Mucosa of rectum (tissue), 2 donors: ENCODE results near the gene ADCY3.

Source experiments
- H3K27ac ChIP-seq, 2 donors: one replicate each; pipeline ENCODE4 v1.7.0; 2013; ENCODE audit warnings: inconsistent platforms in 2 of 2, low read depth in 2 of 2, low read length in 2 of 2
- H3K27me3 ChIP-seq, 2 donors: one replicate each; pipeline ENCODE4 v1.7.0; 2013; ENCODE audit warnings: low read length in 2 of 2; ENCODE audit not compliant: control insufficient read depth in 2 of 2, insufficient read depth in 2 of 2
- H3K36me3 ChIP-seq, 2 donors: one replicate each; pipeline ENCODE4 v1.7.0; 2013; ENCODE audit warnings: low read length in 2 of 2; ENCODE audit not compliant: control insufficient read depth in 2 of 2, insufficient read depth in 2 of 2
- H3K4me1 ChIP-seq, 2 donors: one replicate each; pipeline ENCODE4 v1.7.0; 2013; ENCODE audit warnings: low read length in 2 of 2, mild to moderate bottlenecking in 1 of 2; ENCODE audit not compliant: control insufficient read depth in 2 of 2, insufficient read depth in 2 of 2
- H3K4me3 ChIP-seq, 2 donors: one replicate each; pipeline ENCODE4 v1.7.0; 2013; ENCODE audit warnings: low read length in 2 of 2
- H3K9ac ChIP-seq, 2 donors: one replicate each; pipeline ENCODE4 v1.7.0; 2013; ENCODE audit warnings: low read length in 2 of 2, low read depth in 1 of 2, mild to moderate bottlenecking in 1 of 2
- H3K9me3 ChIP-seq, 2 donors: one replicate each; pipeline ENCODE4 v1.7.0; 2013; ENCODE audit warnings: low read length in 2 of 2; ENCODE audit not compliant: control insufficient read depth in 2 of 2
- donor health status: healthy.
- donor health status: Normal muscosa, but diverticular disease.

The ADCY3 gene

DNA sequence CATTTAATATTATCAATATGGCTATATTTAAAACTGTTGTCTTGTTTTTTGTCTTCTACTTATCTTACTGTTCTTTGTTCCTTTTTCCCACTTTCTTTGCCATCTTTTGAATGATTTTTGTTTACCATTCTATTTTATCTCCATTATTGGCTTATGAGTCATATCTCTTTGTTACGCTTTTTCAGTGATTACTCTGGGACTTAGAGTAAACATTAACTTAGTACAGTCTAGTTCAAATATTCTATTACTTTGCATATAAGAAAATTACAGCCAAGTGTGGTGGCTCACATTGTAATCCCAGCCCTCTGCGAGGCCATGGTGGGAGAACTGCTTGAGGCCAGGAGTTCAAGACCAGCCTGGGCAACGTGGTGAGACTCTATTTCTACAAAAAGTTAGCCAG lies 26.1 kb downstream of the ADCY3 start:
- Histone ChIP-seq H3K9me3 (no peaks in the 10 kb centered on the region), H3K9ac (no peak overlapping the region), H3K4me1 (no peaks in the 10 kb centered on the region), H3K36me3 (peaks cover 0 to 7% of the 10 kb centered on the region in 2 donors), H3K27ac (no peak overlapping the region), H3K27me3 (no peaks in the 10 kb centered on the region), H3K4me3 (no peak overlapping the region)

DNA sequence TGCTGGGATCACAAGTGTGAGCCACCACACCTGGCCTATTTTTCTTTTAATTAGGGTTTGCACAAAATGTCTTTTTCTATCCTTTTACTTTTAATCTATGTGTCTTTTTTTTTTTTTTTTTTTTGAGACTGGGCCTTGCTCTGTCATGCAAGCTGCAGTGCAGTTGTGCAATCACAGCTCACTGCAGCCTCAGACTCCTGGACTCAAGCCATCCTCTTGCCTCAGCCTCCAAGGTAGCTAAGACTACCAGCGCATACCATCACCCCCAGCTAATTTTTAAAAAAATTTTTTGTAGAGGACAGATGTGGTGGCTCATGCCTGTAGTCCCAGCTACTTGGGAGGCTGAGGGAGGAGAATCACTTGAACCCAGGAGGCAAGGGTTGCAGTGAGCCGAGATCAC lies 27.1 kb downstream of the ADCY3 start:
- H3K27me3 ChIP-seq, result no peaks in the 10 kb centered on the region
- no peaks in the 10 kb centered on the region for H3K4me1 ChIP-seq
- peaks cover 0 to 8% of the 10 kb centered on the region in 2 donors for H3K36me3 ChIP-seq
- H3K27ac ChIP-seq, result no peak overlapping the region
- H3K9ac ChIP-seq, result no peak overlapping the region
- H3K4me3 ChIP-seq, result no peak overlapping the region
- no peaks in the 10 kb centered on the region for H3K9me3 ChIP-seq

DNA sequence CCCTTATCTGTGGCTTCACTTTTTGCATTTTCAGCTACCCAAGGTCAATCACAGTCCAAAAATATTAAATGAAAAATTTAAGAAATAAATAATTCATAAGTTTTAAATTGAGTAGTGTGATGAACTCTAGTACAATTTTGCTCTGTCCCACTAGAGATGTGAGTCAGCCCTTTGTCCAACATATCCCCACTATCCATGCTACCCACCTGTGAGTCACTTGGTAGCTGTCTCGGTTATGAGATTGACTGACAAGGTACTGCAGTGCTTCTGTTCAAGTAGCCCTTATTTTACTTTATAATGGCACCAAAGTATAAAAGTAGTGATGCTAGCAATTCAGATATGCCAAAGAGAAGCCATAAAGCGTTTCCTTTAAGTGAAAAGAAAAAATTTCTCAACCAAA lies 28.8 kb downstream of the ADCY3 start:
- Histone ChIP-seq H3K27me3 (no peaks in the 10 kb centered on the region), H3K9me3 (no peaks in the 10 kb centered on the region), H3K27ac (no peak overlapping the region), H3K4me3 (no peak overlapping the region), H3K9ac (no peak overlapping the region), H3K36me3 (peaks cover 0 to 4% of the 10 kb centered on the region in 2 donors), H3K4me1 (no peaks in the 10 kb centered on the region)

DNA sequence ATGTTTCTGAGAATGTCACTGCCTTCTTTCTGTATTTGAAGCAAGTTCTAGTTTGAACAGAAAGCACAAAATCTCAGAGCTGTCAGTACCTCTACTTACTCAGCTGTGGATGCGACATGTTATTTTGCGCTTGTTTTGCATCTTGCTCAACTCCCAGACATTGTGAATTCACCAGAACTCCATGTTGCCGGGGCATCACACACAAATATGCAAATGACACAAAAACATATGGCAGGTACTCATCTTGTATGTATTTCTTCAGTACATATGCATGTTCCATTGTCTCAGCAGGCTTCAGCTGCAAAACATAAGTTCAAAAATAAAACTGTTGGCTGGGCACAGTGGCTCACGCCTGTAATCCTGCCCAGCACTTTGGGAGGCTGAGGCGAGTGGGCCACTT lies 30.8 kb downstream of the ADCY3 start:
- H3K4me3 ChIP-seq, result no peak overlapping the region
- H3K9ac ChIP-seq, result no peak overlapping the region
- no peaks in the 10 kb centered on the region for H3K9me3 ChIP-seq
- no peaks in the 10 kb centered on the region for H3K27me3 ChIP-seq
- H3K4me1 ChIP-seq, result no peaks in the 10 kb centered on the region
- peaks cover 0 to 4% of the 10 kb centered on the region in 2 donors for H3K36me3 ChIP-seq
- H3K27ac ChIP-seq, result no peak overlapping the region

DNA sequence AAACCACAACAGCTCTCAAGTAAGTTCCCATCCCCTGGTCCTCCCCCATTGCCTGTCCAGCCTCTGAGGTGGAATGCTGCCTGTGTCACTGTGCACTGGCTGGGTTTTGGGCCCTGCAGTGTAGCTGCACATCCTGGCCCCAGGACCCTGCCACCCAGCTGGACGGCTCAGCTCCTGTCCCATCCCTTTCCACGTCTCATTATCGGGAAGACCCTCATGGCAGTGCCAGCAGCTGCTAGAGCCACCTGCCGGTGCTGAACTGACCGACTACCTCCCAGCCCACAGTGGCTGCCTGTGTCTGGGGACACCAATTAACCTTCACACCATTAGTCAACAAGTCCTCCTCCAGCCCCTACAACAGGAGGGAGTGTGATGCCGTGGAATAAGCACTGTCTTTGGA lies 31.9 kb downstream of the ADCY3 start:
- Histone ChIP-seq H3K4me1 (no peaks in the 10 kb centered on the region), H3K36me3 (peaks cover 0 to 4% of the 10 kb centered on the region in 2 donors), H3K27ac (no peak overlapping the region), H3K9ac (no peak overlapping the region), H3K9me3 (no peaks in the 10 kb centered on the region), H3K27me3 (no peaks in the 10 kb centered on the region), H3K4me3 (no peak overlapping the region)

DNA sequence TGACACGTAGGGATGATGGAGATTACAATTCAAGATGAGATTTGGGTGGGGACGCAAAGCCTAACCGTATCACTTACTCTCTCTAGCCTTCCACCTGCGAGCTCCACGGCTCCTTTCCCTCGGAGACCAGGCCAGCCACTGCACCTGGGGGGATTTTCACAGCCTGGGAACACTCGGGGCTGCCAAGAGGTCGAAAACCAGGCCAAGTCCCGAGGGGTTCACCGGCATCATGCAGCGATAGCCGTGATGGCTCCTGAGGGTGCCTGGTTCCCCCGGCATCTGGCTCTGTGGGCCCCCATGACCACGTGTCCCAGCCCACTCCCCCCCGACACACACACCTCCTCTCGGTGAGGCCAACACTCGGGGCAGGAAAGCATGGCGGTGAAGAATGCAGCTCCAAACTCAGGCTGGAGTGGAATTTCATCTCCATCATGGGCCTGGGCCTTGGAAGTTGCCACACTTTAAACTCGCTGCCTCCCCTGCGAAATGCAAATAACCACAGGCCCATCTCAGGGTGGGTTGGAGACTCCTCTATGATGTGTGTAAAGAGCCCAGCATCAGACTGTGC lies 32.6 kb downstream of the ADCY3 start:
- H3K27me3 ChIP-seq, result no peaks in the 10 kb centered on the region
- peaks cover 0 to 4% of the 10 kb centered on the region in 2 donors for H3K36me3 ChIP-seq
- no peaks in the 10 kb centered on the region for H3K9me3 ChIP-seq
- H3K27ac ChIP-seq, result no peak overlapping the region
- no peak overlapping the region for H3K9ac ChIP-seq
- H3K4me3 ChIP-seq, result no peak overlapping the region
- no peaks in the 10 kb centered on the region for H3K4me1 ChIP-seq

DNA sequence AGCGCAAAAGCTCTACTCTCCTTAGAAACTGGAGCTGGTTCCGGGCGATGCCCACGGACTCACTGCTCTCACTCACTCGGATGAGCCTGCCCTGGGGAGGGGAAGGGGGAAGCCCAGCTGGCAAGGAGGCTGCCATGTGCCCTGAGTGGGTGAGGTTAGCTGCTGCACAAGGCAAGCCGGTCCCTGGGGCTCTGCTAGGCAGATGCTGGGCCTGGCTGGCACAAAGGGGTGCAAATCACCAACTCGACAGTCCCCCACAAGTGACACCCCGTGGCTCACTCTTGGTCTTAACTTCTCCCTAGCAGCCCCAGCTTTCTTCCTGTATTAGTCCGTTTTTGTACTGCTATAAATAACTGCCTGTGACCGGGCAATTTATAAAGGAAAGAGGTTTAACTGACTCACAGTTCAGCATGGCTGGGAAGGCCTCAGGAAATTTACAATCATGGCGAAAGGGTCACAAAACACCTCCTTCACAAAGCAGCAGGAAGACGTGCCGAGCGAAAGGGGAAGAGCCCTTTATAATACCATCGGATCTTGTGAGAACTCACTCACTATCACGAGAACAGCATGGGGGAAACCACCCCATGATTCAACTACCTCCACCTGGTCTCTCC lies 33.2 kb downstream of the ADCY3 start:
- H3K9ac ChIP-seq, result peak overlapping the region in 1 of 2 donors; percentile 36
- peak overlapping the region in 1 of 2 donors; percentile 32 for H3K27ac ChIP-seq

DNA sequence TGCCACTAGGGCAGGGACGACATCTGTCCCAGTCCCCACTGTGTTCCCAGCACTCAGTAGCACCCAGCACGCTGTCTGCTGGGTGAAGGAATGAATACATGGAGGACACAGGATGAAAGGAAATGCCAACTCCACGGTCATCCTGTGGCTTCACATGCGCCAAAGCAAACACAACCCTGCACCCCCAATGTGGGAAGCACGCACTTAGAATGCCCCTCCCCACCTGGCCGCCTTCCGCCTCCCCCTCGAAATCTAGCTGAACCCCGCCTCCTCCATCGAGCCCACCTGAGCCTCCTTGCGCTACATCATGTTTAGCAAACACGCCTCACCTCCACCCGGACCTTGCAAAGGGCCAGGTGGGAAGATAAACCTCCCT lies 33.9 kb downstream of the ADCY3 start:
- Histone ChIP-seq H3K27ac (no peak overlapping the region), H3K4me3 (no peak overlapping the region)

More for the DNA sequence above, 33.2 kb downstream of the ADCY3 start:
- Histone ChIP-seq H3K4me1 (no peaks in the 10 kb centered on the region), H3K27me3 (no peaks in the 10 kb centered on the region), H3K9me3 (no peaks in the 10 kb centered on the region), H3K36me3 (peaks cover 0 to 4% of the 10 kb centered on the region in 2 donors), H3K4me3 (peak overlapping the region in 1 of 2 donors; percentile 13)

DNA sequence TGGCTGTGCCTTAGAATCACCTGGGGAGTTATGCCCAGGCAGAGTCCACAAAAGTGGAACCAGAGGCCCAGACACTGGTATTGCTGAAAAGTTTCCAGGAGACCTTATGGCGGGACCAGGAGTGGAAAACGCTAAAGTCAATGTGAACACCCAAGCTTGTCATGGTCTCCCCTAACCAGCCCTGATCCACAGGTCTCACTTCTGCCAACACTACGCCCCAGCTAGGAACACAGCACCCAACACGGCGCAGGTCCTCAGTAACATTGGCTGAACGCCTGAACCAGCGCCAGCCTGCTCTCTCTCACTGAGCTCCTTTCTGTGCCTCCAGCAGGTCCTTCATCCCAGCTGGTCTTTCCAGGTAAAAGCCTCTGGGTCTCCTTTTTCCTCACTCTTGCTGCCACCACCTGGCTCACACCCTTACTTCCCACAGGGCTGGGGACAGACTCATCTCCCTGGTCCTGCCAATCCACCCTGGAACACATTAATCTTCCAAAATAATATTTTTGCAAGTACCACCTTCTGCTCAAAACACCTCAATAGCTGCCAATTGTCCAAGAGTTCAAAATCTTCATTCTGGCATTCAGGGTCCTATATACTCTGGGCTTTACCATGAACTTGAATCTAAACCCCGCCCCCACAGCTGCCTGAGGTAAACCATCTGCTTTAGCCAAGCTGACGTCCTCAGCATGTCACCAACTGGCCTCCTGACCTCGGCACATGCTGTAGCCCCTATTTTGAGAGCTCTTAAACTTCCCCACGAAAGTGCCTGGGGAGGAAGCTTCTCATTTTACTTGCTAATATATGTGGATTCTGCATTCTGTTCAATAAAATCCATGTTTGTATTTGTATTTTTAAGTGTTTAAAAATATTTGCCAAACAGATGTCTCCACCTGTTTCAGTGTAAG lies 34.6 kb downstream of the ADCY3 start:
- Histone ChIP-seq H3K27ac (peak overlapping the region in 1 of 2 donors; percentile 23), H3K36me3 (peaks cover 0 to 4% of the 10 kb centered on the region in 2 donors), H3K9ac (no peak overlapping the region), H3K4me1 (no peaks in the 10 kb centered on the region), H3K27me3 (no peaks in the 10 kb centered on the region), H3K9me3 (no peaks in the 10 kb centered on the region), H3K4me3 (no peak overlapping the region)

More for the DNA sequence above, 33.9 kb downstream of the ADCY3 start:
- Histone ChIP-seq H3K9me3 (no peaks in the 10 kb centered on the region), H3K9ac (no peak overlapping the region), H3K27me3 (no peaks in the 10 kb centered on the region), H3K4me1 (no peaks in the 10 kb centered on the region), H3K36me3 (peaks cover 0 to 4% of the 10 kb centered on the region in 2 donors)

DNA sequence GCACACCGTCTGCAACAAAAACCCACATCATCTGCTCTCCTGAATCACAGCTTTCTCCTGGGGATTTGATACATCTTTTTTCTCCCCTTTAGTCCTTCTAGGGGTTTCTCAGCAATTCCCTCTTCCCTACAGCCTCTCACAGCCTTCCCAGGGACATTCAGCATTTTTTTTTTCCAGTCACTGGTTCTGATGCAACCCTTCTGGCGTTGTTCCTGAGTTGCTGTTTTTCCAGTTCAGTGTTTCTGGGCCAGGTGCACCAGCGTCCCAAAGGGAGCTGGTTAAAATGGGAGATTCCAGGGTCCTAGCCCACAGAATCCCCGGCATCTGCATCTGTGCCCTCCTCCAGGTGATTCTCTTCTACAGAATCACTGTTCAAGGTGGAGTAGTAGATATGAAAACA lies 36.1 kb downstream of the ADCY3 start:
- Histone ChIP-seq H3K4me1 (no peaks in the 10 kb centered on the region), H3K4me3 (no peak overlapping the region), H3K27ac (no peak overlapping the region), H3K27me3 (no peaks in the 10 kb centered on the region), H3K9ac (no peak overlapping the region), H3K9me3 (no peaks in the 10 kb centered on the region), H3K36me3 (peaks cover 0 to 1% of the 10 kb centered on the region in 2 donors)
